ENCODE data around the gene ZSCAN10.

DNA sequence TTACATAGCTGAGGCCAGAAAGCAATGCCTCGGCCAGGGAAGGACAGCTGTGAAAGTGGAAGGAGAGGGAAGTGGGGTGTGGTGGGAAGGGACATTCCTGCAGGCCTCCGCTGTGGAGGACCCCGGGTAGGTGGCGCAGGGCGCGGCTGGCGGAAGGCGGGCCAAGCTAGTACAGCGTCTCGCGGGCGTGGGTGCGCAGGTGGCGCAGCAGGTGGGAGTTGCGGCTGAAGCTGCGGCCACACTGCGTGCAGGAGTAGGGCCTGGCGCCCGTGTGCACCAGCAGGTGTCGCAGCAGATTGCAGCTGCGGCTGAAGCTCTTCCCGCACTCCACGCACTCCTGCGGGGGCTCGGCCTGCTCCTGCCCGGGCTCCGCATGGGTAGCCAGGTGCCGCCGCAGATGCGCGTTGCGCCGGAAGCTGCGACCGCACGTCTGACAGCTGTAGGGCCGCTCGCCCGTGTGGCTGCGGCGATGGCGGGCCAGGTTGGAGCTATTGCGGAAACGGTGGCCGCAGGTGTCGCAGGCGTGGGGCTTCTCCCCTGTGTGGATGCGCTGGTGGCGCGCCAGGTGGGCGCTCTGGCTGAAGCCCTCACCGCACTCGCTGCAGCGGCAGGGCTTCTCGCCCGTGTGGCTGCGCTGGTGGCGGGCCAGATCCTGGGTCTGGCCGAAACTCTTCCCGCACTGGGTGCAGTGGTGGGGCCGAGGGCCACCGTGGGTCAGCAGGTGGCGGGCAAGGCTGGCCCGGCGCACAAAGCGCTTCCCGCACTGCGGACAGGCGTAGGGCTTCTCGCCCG lies 10.0 kb downstream of the ZSCAN10 start:
- TF ChIP-seq, protein P1, sequence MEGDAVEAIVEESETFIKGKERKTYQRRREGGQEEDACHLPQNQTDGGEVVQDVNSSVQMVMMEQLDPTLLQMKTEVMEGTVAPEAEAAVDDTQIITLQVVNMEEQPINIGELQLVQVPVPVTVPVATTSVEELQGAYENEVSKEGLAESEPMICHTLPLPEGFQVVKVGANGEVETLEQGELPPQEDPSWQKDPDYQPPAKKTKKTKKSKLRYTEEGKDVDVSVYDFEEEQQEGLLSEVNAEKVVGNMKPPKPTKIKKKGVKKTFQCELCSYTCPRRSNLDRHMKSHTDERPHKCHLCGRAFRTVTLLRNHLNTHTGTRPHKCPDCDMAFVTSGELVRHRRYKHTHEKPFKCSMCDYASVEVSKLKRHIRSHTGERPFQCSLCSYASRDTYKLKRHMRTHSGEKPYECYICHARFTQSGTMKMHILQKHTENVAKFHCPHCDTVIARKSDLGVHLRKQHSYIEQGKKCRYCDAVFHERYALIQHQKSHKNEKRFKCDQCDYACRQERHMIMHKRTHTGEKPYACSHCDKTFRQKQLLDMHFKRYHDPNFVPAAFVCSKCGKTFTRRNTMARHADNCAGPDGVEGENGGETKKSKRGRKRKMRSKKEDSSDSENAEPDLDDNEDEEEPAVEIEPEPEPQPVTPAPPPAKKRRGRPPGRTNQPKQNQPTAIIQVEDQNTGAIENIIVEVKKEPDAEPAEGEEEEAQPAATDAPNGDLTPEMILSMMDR (IDR thresholded peaks at IDR 0.05), result no peak
- no peak for TF ChIP-seq POLR2A (IDR thresholded peaks at IDR 0.05)
